Left renal cortex interstitium (tissue), 4 donors: Measurements from ENCODE around the gene CEP44. TPM values are rescaled to one million over a fixed set of nuclear protein-coding genes. Genes with fewer than 3 reads are reported as not detected.
"Not testable (repeated sequence)": the region's sequence is repeated elsewhere in the genome, so short reads cannot be mapped to it uniquely, and the experiment has no call there.

Experiments used
- DNase-seq, 4 donors: peaks; one replicate each; pipeline ENCODE4 v3.0.0-alpha.2; 2013; ENCODE audit warnings: low read depth in 4 of 4, low spot score in 2 of 4, missing footprints in 1 of 4
- polyA plus RNA-seq, 4 donors: library from polyadenylated mRNA; unstranded; fragments of 120-200 nt; gene quantifications; one replicate each; pipeline ENCODE4 v1.2.1, GENCODE V29; 2013; ENCODE audit not compliant: insufficient read length in 4 of 4

Gene CEP44
- polyA plus RNA-seq, 4 donors, result 15.7 to 33.4 (median 22.0) TPM

DNA sequence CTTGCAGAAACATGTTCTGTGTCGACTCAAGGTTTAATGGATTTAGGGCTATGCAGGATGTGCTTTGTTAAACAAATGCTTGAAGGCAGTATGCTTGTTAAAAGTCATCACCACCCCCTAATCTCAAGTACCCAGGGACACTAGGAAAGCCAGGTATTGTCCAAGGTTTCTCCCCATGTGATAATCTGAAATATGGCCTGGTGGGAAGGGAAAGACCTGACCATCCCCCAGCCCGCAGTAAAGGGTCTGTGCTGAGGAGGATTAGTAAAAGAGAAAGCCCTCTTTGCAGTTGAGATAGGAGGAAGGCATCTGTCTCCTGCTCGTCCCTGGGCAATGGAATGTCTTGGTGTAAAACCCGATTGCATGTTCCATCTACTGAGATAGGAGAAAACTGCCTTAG, 96.5 kb downstream of the CEP44 start:
- DNase-seq, result not testable (repeated sequence)

DNA sequence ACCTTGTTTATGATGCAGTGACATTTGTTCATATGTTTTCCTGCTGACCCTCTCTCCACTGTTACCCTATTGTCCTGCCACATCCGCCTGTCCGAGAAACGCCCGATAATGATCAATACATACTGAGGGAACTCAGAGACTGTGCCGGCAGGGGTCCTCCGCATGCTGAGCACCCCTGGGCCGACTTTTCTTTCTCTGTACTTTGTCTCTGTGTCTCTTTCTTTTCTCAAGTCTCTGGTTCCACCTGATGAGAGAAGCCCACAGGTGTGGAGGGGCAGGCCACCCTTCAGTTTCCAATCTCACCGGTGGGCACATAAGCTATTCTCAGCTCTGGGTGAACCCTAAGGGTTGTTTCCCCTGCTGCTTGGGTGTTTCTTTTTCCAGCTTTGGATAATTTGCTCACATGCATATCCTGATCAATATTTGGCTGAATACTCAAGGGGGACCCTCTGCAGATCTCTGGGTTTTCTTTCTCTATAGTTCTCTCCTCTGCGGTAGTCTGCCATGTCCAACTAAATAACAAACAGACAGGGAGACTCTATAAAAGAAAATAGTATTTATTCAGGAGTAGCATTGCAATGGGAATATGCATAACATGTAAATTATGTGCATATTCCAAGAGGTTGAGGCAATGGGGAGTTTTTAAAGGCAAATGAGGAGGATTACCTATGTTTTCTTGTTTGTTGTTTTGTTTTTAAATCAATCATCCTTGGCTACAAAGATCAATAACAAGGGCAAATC, 97.2 kb downstream of the CEP44 start:
- no peak for DNase-seq

DNA sequence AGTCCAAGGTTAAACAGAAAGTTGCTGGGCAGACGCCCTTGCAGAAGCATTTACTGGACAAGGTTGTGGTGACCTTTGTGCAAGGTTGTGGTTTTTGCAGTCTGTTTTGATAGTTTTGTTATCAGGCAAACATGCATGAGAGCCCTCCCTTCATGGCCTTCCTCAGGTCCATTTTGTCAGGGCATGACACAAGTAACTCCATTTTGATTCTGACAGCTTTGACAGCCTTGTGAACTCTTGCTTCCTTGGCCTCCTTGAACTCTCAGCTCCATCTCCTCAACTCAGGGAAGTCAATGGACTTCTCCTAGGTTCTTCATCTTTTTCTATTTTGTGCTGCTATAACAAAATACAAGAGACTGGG, 97.7 kb downstream of the CEP44 start:
- DNase-seq, result no peak

Other genes starting within 250 kb of the CEP44 start
- 10 to 100 TPM; 28.5 to 37.4 (median 33.5) TPM for gene FBXO8, start 244 bp upstream of the CEP44 start, polyA plus RNA-seq
- 10 to 100 TPM; 60.2 to 88.5 (median 77.5) TPM for gene HPGD, start 238.6 kb downstream of the CEP44 start, polyA plus RNA-seq